Liver (tissue), 9 donors: ENCODE measurements around the gene KRTAP10-7. TPM values are rescaled to one million over a fixed set of nuclear protein-coding genes. Genes with fewer than 3 reads are reported as not detected.

Source experiments
- DNase-seq: peaks from one replicate; pipeline ENCODE4 v3.0.0-alpha.2; 2017; ENCODE audit warnings: low spot score
- H3K27ac ChIP-seq, 2 donors: one replicate each; pipeline ENCODE4 v1.7.0; 2013; ENCODE audit warnings: inconsistent platforms in 2 of 2, low read length in 2 of 2, control low read depth in 1 of 2, low read depth in 1 of 2, mild to moderate bottlenecking in 1 of 2
- H3K27me3 ChIP-seq, 4 donors: one replicate each; pipeline versions ENCODE4 v1.6.1 to v1.7.0; 2013; ENCODE audit warnings: low read length in 3 of 4, inconsistent platforms in 1 of 4, mild to moderate bottlenecking in 1 of 4, moderate library complexity in 1 of 4; ENCODE audit not compliant: control insufficient read depth in 4 of 4, insufficient read depth in 4 of 4
- H3K36me3 ChIP-seq, 4 donors: one replicate each; pipeline versions ENCODE4 v1.6.1 to v1.7.0; 2013; ENCODE audit warnings: low read length in 3 of 4, mild to moderate bottlenecking in 3 of 4, low read depth in 1 of 4, moderate library complexity in 1 of 4; ENCODE audit not compliant: control insufficient read depth in 4 of 4, insufficient read depth in 3 of 4
- H3K4me1 ChIP-seq, 4 donors: one replicate each; pipeline versions ENCODE4 v1.6.1 to v1.7.0; 2013; ENCODE audit warnings: low read length in 3 of 4, mild to moderate bottlenecking in 3 of 4, moderate library complexity in 1 of 4; ENCODE audit not compliant: control insufficient read depth in 4 of 4, insufficient read depth in 4 of 4
- H3K4me3 ChIP-seq, 3 donors: one replicate each; pipeline versions ENCODE4 v1.6.1 to v1.7.0; 2013; ENCODE audit warnings: low read length in 3 of 3, control low read depth in 1 of 3, low read depth in 1 of 3, mild to moderate bottlenecking in 1 of 3
- H3K9ac ChIP-seq, 2 donors: one replicate each; pipeline ENCODE4 v1.7.0; 2013; ENCODE audit warnings: low read length in 2 of 2, mild to moderate bottlenecking in 2 of 2, moderate library complexity in 2 of 2, control low read depth in 1 of 2, low read depth in 1 of 2
- H3K9me3 ChIP-seq, 4 donors: one replicate each; pipeline versions ENCODE4 v1.6.1 to v1.7.0; 2013; ENCODE audit warnings: low read length in 3 of 4; ENCODE audit not compliant: control insufficient read depth in 4 of 4
- CTCF ChIP-seq: fragments of 150-350 bp; IDR thresholded peaks from 2 replicates; pipeline ENCODE4 v1.5.1; 2017; ENCODE audit warnings: improper control_type of control experiment, low read depth, low read length; ENCODE audit not compliant: missing input control
- EGR1 ChIP-seq, 2 donors: IDR thresholded peaks; 2 replicates each; pipeline ENCODE4 v1.6.1; 2016 to 2018; ENCODE audit warnings: antibody characterized with exemption in 2 of 2, low read depth in 2 of 2
- FOXA1 ChIP-seq: IDR thresholded peaks from 2 replicates; pipeline ENCODE4 v1.6.1; 2016; ENCODE audit warnings: antibody characterized with exemption
- FOXA2 ChIP-seq: IDR thresholded peaks from 2 replicates; pipeline ENCODE4 v1.6.1; 2016; ENCODE audit warnings: antibody characterized with exemption
- GABPA ChIP-seq, 2 donors: IDR thresholded peaks in 1 of 2; conservative IDR thresholded peaks in 1 of 2; 2 replicates each; pipeline ENCODE4 v1.6.1; 2016; ENCODE audit warnings: antibody characterized with exemption in 2 of 2, mild to moderate bottlenecking in 1 of 2, moderate library complexity in 1 of 2
- HNF4A ChIP-seq, 2 donors: conservative IDR thresholded peaks; 2 replicates each; pipeline ENCODE4 v1.6.1; 2016; ENCODE audit warnings: antibody characterized with exemption in 2 of 2, mild to moderate bottlenecking in 2 of 2
- HNF4G ChIP-seq: IDR thresholded peaks from 2 replicates; pipeline ENCODE4 v1.6.1; 2016; ENCODE audit warnings: antibody characterized with exemption
- JUND ChIP-seq, 2 donors: IDR thresholded peaks; 2 replicates each; pipeline ENCODE4 v1.6.1; 2016; ENCODE audit warnings: antibody characterized with exemption in 2 of 2
- NR2F2 ChIP-seq: IDR thresholded peaks from 2 replicates; pipeline ENCODE4 v1.6.1; 2016; ENCODE audit warnings: antibody characterized with exemption
- RAD21 ChIP-seq, 2 donors: IDR thresholded peaks; 2 replicates each; pipeline ENCODE4 v1.6.1; 2016; ENCODE audit warnings: antibody characterized with exemption in 2 of 2, mild to moderate bottlenecking in 2 of 2
- REST ChIP-seq: IDR thresholded peaks from 2 replicates; pipeline ENCODE4 v1.6.1; 2016; ENCODE audit warnings: antibody characterized with exemption, mild to moderate bottlenecking
- RXRA ChIP-seq, 2 donors: IDR thresholded peaks; 2 replicates each; pipeline ENCODE4 v1.6.1; 2017 to 2018; ENCODE audit warnings: antibody characterized with exemption in 2 of 2, mild to moderate bottlenecking in 1 of 2
- SP1 ChIP-seq: IDR thresholded peaks from 2 replicates; pipeline ENCODE4 v1.6.1; 2018; ENCODE audit warnings: antibody characterized with exemption, mild to moderate bottlenecking
- TAF1 ChIP-seq: conservative IDR thresholded peaks from 2 replicates; pipeline ENCODE4 v1.6.1; 2016; ENCODE audit warnings: antibody characterized with exemption, mild to moderate bottlenecking
- YY1 ChIP-seq: IDR thresholded peaks from 2 replicates; pipeline ENCODE4 v1.6.1; 2016; ENCODE audit warnings: antibody characterized with exemption, mild to moderate bottlenecking
- ZBTB33 ChIP-seq: IDR thresholded peaks from 2 replicates; pipeline ENCODE4 v1.6.1; 2016; ENCODE audit warnings: antibody characterized with exemption
- WGBS: extraction: QIAGEN DNeasy Blood & Tissue Kit; methylation state at CpG from one replicate; pipeline ENCODE4 v1.1.7; 2013; 5-methylcytosine and 5-hydroxymethylcytosine counted together
- polyA plus RNA-seq, 2 donors: library from polyadenylated mRNA; stranded (reverse) in 1 of 2; unstranded in 1 of 2; fragments of 200-250 nt in 1 of 2; fragments of >200 nt in 1 of 2; fragmentation: Nextera tagmentation in 1 of 2; extraction: Ambion mirVana in 1 of 2; gene quantifications; one replicate each; pipeline versions ENCODE4 v1.2.1 to v1.2.3, GENCODE V29; 2013 to 2015
- total RNA-seq, 2 donors: library from RNA; depleted of rRNA; stranded (reverse); fragments of >200 nt; gene quantifications; one replicate each; pipeline ENCODE4 v1.2.3, GENCODE V29; 2014
- TF ChIP-seq, protein P1 (sequence below): IDR thresholded peaks from 2 replicates; pipeline ENCODE4 v1.6.1; 2016; ENCODE audit warnings: antibody characterized with exemption
- donor health status: healthy.
- donor health status: healthy.
- donor health status: healthy.
- donor health status: healthy.
- donor health status: healthy.

KRTAP10-7 gene
- total and polyA plus RNA-seq, 4 donors = not detected

- TF ChIP-seq GABPA (IDR thresholded peaks at IDR 0.05 in 1 of 2, conservative IDR thresholded peaks at IDR 0.05 in 1 of 2) = no peak
- no peak for TF ChIP-seq JUND (IDR thresholded peaks at IDR 0.05)
- TF ChIP-seq HNF4G = no peak
- no peak for TF ChIP-seq SP1
- TF ChIP-seq FOXA2 = no peak
- no peak for TF ChIP-seq NR2F2
- TF ChIP-seq HNF4A (conservative IDR thresholded peaks at IDR 0.05) = no peak
- TF ChIP-seq EGR1 (IDR thresholded peaks at IDR 0.05; ENCODE audit: low read depth in 2 of 2) = no peak
- TF ChIP-seq ZBTB33 = no peak
- no peak for TF ChIP-seq TAF1
- Histone ChIP-seq H3K36me3 (no peaks in the 10 kb centered on the region), H3K9me3 (peaks cover 0 to 8% (median 4%) of the 10 kb centered on the region in 4 donors), H3K27ac (no peak overlapping the region), H3K9ac (no peak overlapping the region), H3K27me3 (peaks cover 0 to 3% (median 0%) of the 10 kb centered on the region in 4 donors), H3K4me1 (no peaks in the 10 kb centered on the region), H3K4me3 (no peak overlapping the region)
- WGBS = 77% methylated on average over 12 of the region's 12 CpGs
- DNase-seq = no peak
These were observed 38.9 kb downstream of the KRTAP10-7 start for GRCh38 chr21:44639331-44639655.

- DNase-seq = no peak
- TF ChIP-seq TAF1 = no peak
- H3K4me3 ChIP-seq = no peak overlapping the region
- WGBS = 84% methylated on average over 5 of the region's 5 CpGs
- H3K36me3 ChIP-seq = no peaks in the 10 kb centered on the region
- peaks cover 0 to 11% (median 4%) of the 10 kb centered on the region in 4 donors for H3K9me3 ChIP-seq
- peaks cover 0 to 3% (median 0%) of the 10 kb centered on the region in 4 donors for H3K27me3 ChIP-seq
- H3K9ac ChIP-seq = no peak overlapping the region
- no peak overlapping the region for H3K27ac ChIP-seq
- H3K4me1 ChIP-seq = no peaks in the 10 kb centered on the region
These were observed 40.4 kb downstream of the KRTAP10-7 start for GRCh38 chr21:44640761-44641160.

GRCh38 chr21:44643741-44644310, 43.4 kb downstream of the KRTAP10-7 start:
- TF ChIP-seq ZBTB33 (no peak), NR2F2 (no peak), TAF1 (no peak), HNF4A (conservative IDR thresholded peaks at IDR 0.05) (no peak), FOXA2 (no peak), RAD21 (IDR thresholded peaks at IDR 0.05) (no peak), HNF4G (no peak), CTCF (no peak), RXRA (IDR thresholded peaks at IDR 0.05) (no peak), JUND (IDR thresholded peaks at IDR 0.05) (no peak), REST (no peak), YY1 (no peak), FOXA1 (no peak), GABPA (IDR thresholded peaks at IDR 0.05 in 1 of 2, conservative IDR thresholded peaks at IDR 0.05 in 1 of 2) (no peak), SP1 (no peak)
- TF ChIP-seq, protein P1, sequence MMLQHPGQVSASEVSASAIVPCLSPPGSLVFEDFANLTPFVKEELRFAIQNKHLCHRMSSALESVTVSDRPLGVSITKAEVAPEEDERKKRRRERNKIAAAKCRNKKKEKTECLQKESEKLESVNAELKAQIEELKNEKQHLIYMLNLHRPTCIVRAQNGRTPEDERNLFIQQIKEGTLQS = no peak
- no peak overlapping the region for H3K4me3 ChIP-seq
- H3K4me1 ChIP-seq = no peaks in the 10 kb centered on the region
- H3K27ac ChIP-seq = no peak overlapping the region
- DNase-seq = no peak
- WGBS = 64% methylated on average over 14 of the region's 14 CpGs
- H3K9ac ChIP-seq = no peak overlapping the region
- no peaks in the 10 kb centered on the region for H3K36me3 ChIP-seq
- H3K27me3 ChIP-seq = no peaks in the 10 kb centered on the region
- H3K9me3 ChIP-seq = peaks cover 0 to 11% (median 4%) of the 10 kb centered on the region in 4 donors
